AG04450 (cell line): Measurements from ENCODE around the gene ASIC1. TPM values are rescaled to one million over a fixed set of nuclear protein-coding genes. Genes with fewer than 3 reads are reported as not detected.

Source experiments
- CTCF ChIA-PET: fragments of 300-600, 350-600 bp; formaldehyde crosslinking; extraction: SDS; loops from one replicate; lab custom pipeline; 2022; ENCODE audit warnings: antibody characterized with exemption, inconsistent platforms; lab: Charles Lee
- POLR2A ChIA-PET: fragments of 350-600 bp; formaldehyde crosslinking; extraction: SDS; loops from one replicate; lab custom pipeline; 2021; ENCODE audit warnings: antibody characterized with exemption, inconsistent platforms; lab: Yijun Ruan, JAX
- DNase-seq: peaks from one replicate; pipeline ENCODE4 v3.0.0-alpha.2; 2011; ENCODE audit warnings: low read depth, low spot score
- H3K27ac ChIP-seq: one replicate; pipeline ENCODE4 v1.5.1; 2012; ENCODE audit warnings: low read depth, low read length, control low read depth
- H3K27me3 ChIP-seq: one replicate; pipeline ENCODE4 v1.6.0; 2012; ENCODE audit warnings: low read length; ENCODE audit not compliant: control insufficient read depth, insufficient read depth
- H3K4me3 ChIP-seq: 2 replicates; pipeline ENCODE4 v1.5.1; 2011; ENCODE audit warnings: mild to moderate bottlenecking, low read depth, low read length, control low read depth
- H3K9me3 ChIP-seq: 2 replicates; pipeline ENCODE4 v1.5.1; 2012; ENCODE audit warnings: low read length; ENCODE audit not compliant: control insufficient read depth, insufficient read depth
- polyA plus RNA-seq: library from polyadenylated mRNA; depleted of rRNA; stranded (reverse); fragments of >200 nt; gene quantifications from 2 replicates; pipeline ENCODE4 v1.2.3, GENCODE V29; 2011
- TF ChIP-seq, protein P1 (sequence below): IDR thresholded peaks from 2 replicates; pipeline ENCODE4 v1.5.1; 2011; ENCODE audit warnings: low read depth, low read length, control low read depth, inconsistent platforms

The ASIC1 gene
- polyA plus RNA-seq, 1 experiment = 9.9 TPM

DNA sequence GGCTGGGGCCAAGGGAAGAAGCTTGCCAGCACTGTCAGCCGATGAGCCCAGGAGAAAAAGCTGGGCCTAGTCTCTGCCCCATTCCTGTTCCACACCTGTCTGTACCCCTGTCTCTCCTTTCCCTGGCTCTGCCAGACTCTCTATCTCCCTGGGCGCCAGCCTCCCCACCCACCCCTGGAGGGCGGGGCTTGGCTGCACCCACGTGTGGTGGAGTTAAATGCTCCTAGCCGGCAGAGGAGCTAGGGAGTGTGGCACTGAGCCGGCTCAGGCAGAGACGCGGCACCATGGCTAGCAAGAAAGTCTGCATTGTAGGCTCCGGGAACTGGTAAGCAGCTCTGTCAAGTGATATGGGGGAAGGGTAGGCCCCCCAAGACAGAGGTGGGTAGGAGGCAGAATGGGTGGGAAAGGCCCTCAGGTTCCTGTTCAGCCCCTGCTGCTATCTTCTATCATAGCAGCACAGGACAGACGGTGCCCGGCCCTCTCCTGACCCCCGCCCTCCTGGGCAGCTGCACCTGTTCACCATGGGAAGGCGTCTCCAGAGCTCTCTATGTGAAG lies 46.4 kb downstream of the ASIC1 start, which contains the start of gene GPD1:
GPD1 (plus strand) TSS at position 242 of the 555 bp plus-strand sequence; CDS start at position 285, 43 bp downstream.
- Histone ChIP-seq H3K4me3 (no peak within 1 kb of the TSS), H3K9me3 (no peaks in the 10 kb centered on the region), H3K27me3 (peaks cover 5% of the 10 kb centered on the region), H3K27ac (no peak within 1 kb of the TSS)
- CTCF ChIA-PET = interaction anchor here (1.6 to 4.3 kb wide), 5 partner anchors 7 to 137 kb away, joined by 4 to 46 read pairs (median 6); partner anchors contain the start of gene COX14
- TF ChIP-seq, protein P1, sequence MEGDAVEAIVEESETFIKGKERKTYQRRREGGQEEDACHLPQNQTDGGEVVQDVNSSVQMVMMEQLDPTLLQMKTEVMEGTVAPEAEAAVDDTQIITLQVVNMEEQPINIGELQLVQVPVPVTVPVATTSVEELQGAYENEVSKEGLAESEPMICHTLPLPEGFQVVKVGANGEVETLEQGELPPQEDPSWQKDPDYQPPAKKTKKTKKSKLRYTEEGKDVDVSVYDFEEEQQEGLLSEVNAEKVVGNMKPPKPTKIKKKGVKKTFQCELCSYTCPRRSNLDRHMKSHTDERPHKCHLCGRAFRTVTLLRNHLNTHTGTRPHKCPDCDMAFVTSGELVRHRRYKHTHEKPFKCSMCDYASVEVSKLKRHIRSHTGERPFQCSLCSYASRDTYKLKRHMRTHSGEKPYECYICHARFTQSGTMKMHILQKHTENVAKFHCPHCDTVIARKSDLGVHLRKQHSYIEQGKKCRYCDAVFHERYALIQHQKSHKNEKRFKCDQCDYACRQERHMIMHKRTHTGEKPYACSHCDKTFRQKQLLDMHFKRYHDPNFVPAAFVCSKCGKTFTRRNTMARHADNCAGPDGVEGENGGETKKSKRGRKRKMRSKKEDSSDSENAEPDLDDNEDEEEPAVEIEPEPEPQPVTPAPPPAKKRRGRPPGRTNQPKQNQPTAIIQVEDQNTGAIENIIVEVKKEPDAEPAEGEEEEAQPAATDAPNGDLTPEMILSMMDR = no peak
- DNase-seq = no peak
- POLR2A ChIA-PET = interaction anchor here (0.6 to 1.4 kb wide), 2 partner anchors 8 to 26 kb away, joined by 7 read pairs; partner anchors contain the start of gene COX14

DNA sequence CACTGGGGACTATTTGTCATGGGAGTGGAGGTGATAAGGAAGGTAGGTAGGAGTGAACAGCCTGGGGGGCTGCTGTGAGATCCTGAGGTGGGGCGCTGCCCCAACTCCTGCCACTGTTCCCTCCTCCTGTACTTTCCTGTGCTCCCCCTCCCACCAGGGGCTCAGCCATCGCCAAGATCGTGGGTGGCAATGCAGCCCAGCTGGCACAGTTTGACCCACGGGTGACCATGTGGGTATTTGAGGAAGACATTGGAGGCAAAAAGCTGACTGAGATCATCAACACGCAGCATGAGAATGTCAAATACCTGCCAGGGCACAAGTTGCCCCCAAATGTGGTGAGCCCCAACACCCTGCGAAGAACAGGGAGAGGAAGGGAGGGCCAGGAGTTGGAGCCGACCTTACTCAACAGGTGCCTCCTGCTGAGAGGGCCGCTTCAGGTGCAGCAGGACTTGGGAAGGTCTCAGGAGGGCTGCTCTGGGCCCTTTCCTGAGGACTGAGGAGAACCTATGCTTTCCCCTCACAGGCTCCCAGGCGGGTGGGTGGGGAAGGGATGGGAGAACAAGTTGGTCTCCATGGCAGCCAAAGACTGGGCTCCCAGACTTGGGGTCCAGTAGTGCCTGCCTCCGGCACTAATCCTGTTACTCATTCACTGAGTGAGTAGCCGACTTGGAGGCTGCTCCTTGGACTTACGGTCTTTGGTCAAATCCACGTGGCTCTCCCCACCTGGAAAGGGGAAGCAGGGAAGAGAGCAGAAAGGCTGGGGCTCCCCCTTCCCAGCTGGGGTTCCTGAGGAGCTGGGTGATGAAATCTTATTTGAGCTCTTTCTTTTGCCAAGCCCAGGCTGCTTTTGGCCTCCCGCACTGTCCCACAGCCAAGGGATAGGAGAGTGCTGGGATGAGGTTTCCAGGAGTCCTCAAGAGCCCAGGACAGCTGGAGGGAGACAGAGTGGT lies 47.3 kb downstream of the ASIC1 start:
- no peak overlapping the region for H3K4me3 ChIP-seq
- TF ChIP-seq, protein P1 = no peak
- peaks cover 5% of the 10 kb centered on the region for H3K27me3 ChIP-seq
- ChIA-PET CTCF (interaction anchor here (1.0 to 2.8 kb wide), 5 partner anchors 15 to 138 kb away, joined by 3 to 11 read pairs (median 5); no protein-coding TSS in a partner anchor), POLR2A (interaction anchor here (0.6 to 1.4 kb wide), 3 partner anchors 7 to 25 kb away, joined by 3 to 7 read pairs (median 7); partner anchors contain the start of genes COX14 and SMARCD1)
- H3K27ac ChIP-seq = no peak overlapping the region
- no peak for DNase-seq
- H3K9me3 ChIP-seq = no peaks in the 10 kb centered on the region

DNA sequence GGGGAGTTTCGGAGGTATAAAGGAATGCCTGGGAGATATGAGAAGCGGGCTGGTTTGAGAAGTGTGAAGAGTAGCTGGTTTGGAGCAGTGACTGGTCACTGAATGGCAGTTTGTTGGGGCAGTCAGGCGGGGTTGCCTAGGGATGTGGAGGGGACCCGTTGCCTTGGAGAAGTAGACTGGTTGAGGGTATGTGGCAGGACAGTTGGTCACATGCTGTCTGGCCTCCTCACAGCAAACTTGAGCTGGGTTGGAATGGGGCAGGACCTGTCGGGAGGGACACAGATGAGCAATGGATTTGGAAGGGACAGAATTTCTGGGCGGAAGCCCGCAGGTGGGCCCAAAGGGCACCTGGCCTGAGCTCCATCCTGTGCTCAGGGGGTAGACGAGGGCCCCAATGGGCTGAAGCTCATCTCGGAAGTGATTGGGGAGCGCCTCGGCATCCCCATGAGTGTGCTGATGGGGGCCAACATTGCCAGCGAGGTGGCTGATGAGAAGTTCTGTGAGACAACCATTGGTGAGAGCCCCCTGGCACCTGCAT lies 48.6 kb downstream of the ASIC1 start:
- ChIA-PET POLR2A (interaction anchor here (0.6 kb wide), 1 partner anchor 20 kb away, joined by 5 read pairs; no protein-coding TSS in a partner anchor), CTCF (interaction anchor here (0.7 to 1.1 kb wide), 2 partner anchors 18 to 36 kb away, joined by 3 read pairs; no protein-coding TSS in a partner anchor)
- no peak overlapping the region for H3K4me3 ChIP-seq
- DNase-seq = no peak
- TF ChIP-seq, protein P1 = no peak
- H3K27ac ChIP-seq = no peak overlapping the region
- peaks cover 5% of the 10 kb centered on the region for H3K27me3 ChIP-seq
- H3K9me3 ChIP-seq = no peaks in the 10 kb centered on the region

DNA sequence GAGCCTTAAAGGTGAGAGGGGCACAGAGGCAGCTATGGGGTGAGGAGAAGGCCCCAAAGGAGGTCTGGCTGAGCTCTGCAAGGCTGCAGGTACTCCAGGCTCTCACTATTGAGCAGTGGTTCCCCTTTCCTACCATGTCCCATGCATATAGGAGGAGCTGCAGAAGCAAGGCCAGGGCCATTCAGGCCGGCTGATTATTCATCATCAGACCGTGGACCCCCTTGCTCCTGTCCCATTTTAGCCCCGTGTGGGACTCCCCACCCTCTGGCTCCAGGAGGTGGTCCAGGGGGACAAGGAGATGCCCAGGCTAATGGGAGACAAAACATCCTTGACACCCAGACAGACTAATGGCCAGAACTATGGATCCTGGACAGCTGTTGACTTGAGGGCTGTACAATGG lies 49.5 kb downstream of the ASIC1 start:
- Histone ChIP-seq H3K9me3 (no peaks in the 10 kb centered on the region), H3K27me3 (peaks cover 5% of the 10 kb centered on the region), H3K27ac (no peak overlapping the region), H3K4me3 (no peak overlapping the region)
- DNase-seq = no peak
- TF ChIP-seq, protein P1 = no peak
- ChIA-PET POLR2A (interaction anchor here (0.6 to 1.3 kb wide), 2 partner anchors 22 to 252 kb away, joined by 3 to 5 read pairs; no protein-coding TSS in a partner anchor), CTCF (no interaction called here)
